22Rv1 (cell line): ENCODE data around the gene SDK1.
A peak's percentile ranks its signal among the peaks of the same experiment; 100 is the strongest.

Experiments
- H3K27ac ChIP-seq: fragments of 450-650 bp; 2 replicates; pipeline ENCODE4 v1.5.1; 2017
- CTCF ChIP-seq: fragments of 450-650 bp; IDR thresholded peaks from 2 replicates; pipeline ENCODE4 v1.5.1; 2017; ENCODE audit warnings: mild to moderate bottlenecking
- ZFX ChIP-seq: fragments of 450-650 bp; IDR thresholded peaks from 2 replicates; pipeline ENCODE4 v1.6.1; 2017; ENCODE audit warnings: antibody characterized with exemption, borderline replicate concordance

SDK1 gene

GRCh38 chr7:3994764-3995163, 693.7 kb downstream of the SDK1 start:
- no peak overlapping the region for H3K27ac ChIP-seq
- TF ChIP-seq ZFX (no peak), CTCF (no peak)

DNA sequence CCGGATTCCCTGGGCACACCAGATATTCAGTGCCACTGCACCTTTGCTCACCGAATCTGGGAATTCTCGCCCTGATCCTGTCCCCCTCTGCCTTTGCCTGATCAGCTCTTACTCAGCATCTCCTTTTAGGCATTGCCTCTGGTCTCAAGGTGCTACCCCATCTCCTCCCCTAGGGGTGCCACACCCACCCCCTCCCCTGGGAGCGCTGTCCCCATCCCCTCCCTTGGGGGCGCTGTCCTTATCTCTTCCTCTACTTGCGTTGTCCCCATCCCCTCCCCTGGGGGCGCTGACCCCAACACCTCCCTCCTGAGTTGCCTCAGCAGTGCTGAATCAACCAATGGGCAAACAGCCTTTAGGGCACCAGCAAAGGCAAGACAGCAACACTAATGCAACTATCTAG, 694.1 kb downstream of the SDK1 start:
- TF ChIP-seq CTCF, result peak; percentile 23
- no peak for TF ChIP-seq ZFX
- H3K27ac ChIP-seq, result no peak overlapping the region

DNA sequence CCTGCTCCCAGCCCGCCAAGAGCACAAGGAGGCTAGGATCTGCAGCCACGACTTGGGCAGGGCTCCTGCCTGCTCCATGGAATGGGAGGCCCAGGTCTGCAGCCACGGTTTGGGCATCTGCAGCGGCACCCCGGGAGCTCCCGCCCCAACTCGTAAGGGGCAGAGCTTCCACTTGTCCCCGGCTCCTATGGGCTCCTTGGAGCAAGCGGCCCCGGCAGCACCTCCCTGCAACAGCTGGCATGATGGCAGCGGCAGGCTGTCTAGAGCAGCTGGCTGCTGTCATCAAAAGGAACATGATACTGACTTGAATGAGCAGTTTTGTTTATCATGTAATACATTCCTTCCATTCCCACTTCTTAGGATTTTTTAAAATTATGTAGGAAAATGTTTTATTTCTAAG, 697.0 kb downstream of the SDK1 start:
- TF ChIP-seq ZFX, result no peak

GRCh38 chr7:4000139-4000538, 699.1 kb downstream of the SDK1 start:
- H3K27ac ChIP-seq, result no peak overlapping the region
- TF ChIP-seq ZFX, result no peak
- peak; percentile 19; the same call in 1 of the 2 replicates for TF ChIP-seq CTCF

More for the DNA sequence above, 697.0 kb downstream of the SDK1 start:
- H3K27ac ChIP-seq, result no peak overlapping the region

- H3K27ac ChIP-seq, result no peak overlapping the region
- no peak for TF ChIP-seq ZFX
- TF ChIP-seq CTCF, result no peak
Observed at GRCh38 chr7:4000934-4001333, 699.9 kb downstream of the SDK1 start.

- TF ChIP-seq ZFX (no peak), CTCF (no peak)
- no peak overlapping the region for H3K27ac ChIP-seq
Observed at GRCh38 chr7:4001742-4002141, 700.7 kb downstream of the SDK1 start.

DNA sequence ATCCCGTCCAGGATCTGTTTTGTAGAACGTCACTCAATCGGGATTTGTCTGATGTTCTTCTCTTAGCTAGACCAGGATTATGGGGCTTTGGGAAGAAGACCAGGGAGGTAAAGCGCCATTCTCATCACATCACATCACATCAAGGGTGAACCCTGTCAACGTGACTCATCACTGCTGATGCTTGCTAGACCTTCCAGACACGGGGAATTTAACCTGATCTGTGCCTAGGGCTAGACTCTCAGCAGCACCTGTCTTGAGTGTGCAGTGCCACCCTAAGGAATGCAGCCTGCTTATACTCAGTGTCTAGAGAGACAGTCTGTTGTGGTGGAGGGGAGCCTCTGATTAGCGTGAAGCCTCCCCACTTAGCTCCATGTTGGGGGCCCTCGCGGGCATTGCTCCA, 702.5 kb downstream of the SDK1 start:
- TF ChIP-seq ZFX (no peak), CTCF (no peak)
- no peak overlapping the region for H3K27ac ChIP-seq

- TF ChIP-seq CTCF (no peak), ZFX (no peak)
- no peak overlapping the region for H3K27ac ChIP-seq
Observed at GRCh38 chr7:4006687-4007086, 705.6 kb downstream of the SDK1 start.
